MM.1S (cell line): Measurements from ENCODE around the gene LRRC15.

ENCODE experiments used
- DNase-seq: peaks from one replicate; pipeline ENCODE4 v3.0.0-alpha.2; 2015
- H2AFZ ChIP-seq: fragments of 300-600 bp; sonication (generic); 2 replicates; pipeline ENCODE4 v1.6.0; 2016; ENCODE audit warnings: antibody characterized with exemption, low read length
- H3F3A ChIP-seq: fragments of 300-600 bp; sonication (generic); 2 replicates; pipeline ENCODE4 v1.6.1; 2016; ENCODE audit warnings: mild to moderate bottlenecking, antibody characterized with exemption, low read length, moderate library complexity, mixed read lengths; ENCODE audit not compliant: insufficient read depth
- H3K27ac ChIP-seq: fragments of 300-600 bp; sonication (generic); 2 replicates; pipeline ENCODE4 v1.5.1; 2016; ENCODE audit warnings: mild to moderate bottlenecking, low read length
- H3K27me3 ChIP-seq: fragments of 300-600 bp; sonication (generic); replicated peaks from 2 replicates; pipeline ENCODE4 v1.6.0; 2016; ENCODE audit warnings: low read length; ENCODE audit not compliant: insufficient read depth
- H3K36me3 ChIP-seq: fragments of 300-600 bp; sonication (generic); replicated peaks from 2 replicates; pipeline ENCODE4 v1.6.1; 2016; ENCODE audit warnings: mild to moderate bottlenecking, low read length, mixed read lengths; ENCODE audit not compliant: insufficient read depth
- H3K4me1 ChIP-seq: fragments of 300-600 bp; sonication (generic); 2 replicates; pipeline ENCODE4 v1.6.1; 2016; ENCODE audit warnings: low read length, mixed read lengths
- H3K4me2 ChIP-seq: fragments of 300-600 bp; sonication (generic); 2 replicates; pipeline ENCODE4 v1.6.0; 2016; ENCODE audit warnings: low read depth, low read length
- H3K4me3 ChIP-seq: fragments of 300-600 bp; sonication (generic); 2 replicates; pipeline ENCODE4 v1.5.1; 2016; ENCODE audit warnings: low read length, mixed read lengths
- H3K79me2 ChIP-seq: fragments of 300-600 bp; sonication (generic); 2 replicates; pipeline ENCODE4 v1.6.1; 2016; ENCODE audit warnings: mixed run types, low read length, mixed read lengths
- H3K9ac ChIP-seq: fragments of 300-600 bp; sonication (generic); 2 replicates; pipeline ENCODE4 v1.6.1; 2016; ENCODE audit warnings: low read length, mixed read lengths
- H3K9me2 ChIP-seq: fragments of 300-600 bp; sonication (generic); replicated peaks from 2 replicates; pipeline ENCODE4 v1.6.1; 2016; ENCODE audit warnings: mild to moderate bottlenecking, low read length, mixed read lengths; ENCODE audit not compliant: insufficient read depth
- H3K9me3 ChIP-seq: fragments of 300-600 bp; sonication (generic); replicated peaks from 2 replicates; pipeline ENCODE4 v1.6.1; 2016; ENCODE audit warnings: mild to moderate bottlenecking, low read length, mixed read lengths; ENCODE audit not compliant: insufficient read depth
- H4K20me1 ChIP-seq: fragments of 300-600 bp; sonication (generic); 2 replicates; pipeline ENCODE4 v1.6.1; 2016; ENCODE audit warnings: mild to moderate bottlenecking, low read length, moderate library complexity, mixed read lengths; ENCODE audit not compliant: insufficient read depth
- CTCF ChIP-seq: fragments of 300-600 bp; sonication (generic); IDR thresholded peaks from 2 replicates; pipeline ENCODE4 v1.5.1; 2016; ENCODE audit warnings: antibody characterized with exemption, low read length, mixed read lengths
- EZH2 ChIP-seq: fragments of 300-600 bp; sonication (generic); optimal IDR thresholded peaks from 2 replicates; pipeline ENCODE3; 2017; ENCODE audit warnings: low read depth, mild to moderate bottlenecking, antibody characterized with exemption, low read length, mixed read lengths
- EZH2phosphoT487 ChIP-seq: fragments of 300-600 bp; sonication (generic); IDR thresholded peaks from 2 replicates; pipeline ENCODE4 v1.6.1; 2018; ENCODE audit warnings: antibody characterized with exemption, low read length

LRRC15 gene

GRCh38 chr3:194321693-194322640 lies 47.6 kb downstream of the LRRC15 start:
- H3K9me2 ChIP-seq, result no peaks in the 10 kb centered on the region
- no peak for DNase-seq
- no peak overlapping the region for H3K27ac ChIP-seq
- H3K4me2 ChIP-seq, result no peak overlapping the region
- no peaks in the 10 kb centered on the region for H3K9me3 ChIP-seq
- TF ChIP-seq EZH2 (no peak), EZH2phosphoT487 (no peak), CTCF (no peak)
- H3K4me1 ChIP-seq, result no peaks in the 10 kb centered on the region
- peaks cover 2% of the 10 kb centered on the region for H3F3A ChIP-seq
- no peak overlapping the region for H3K9ac ChIP-seq
- H3K27me3 ChIP-seq, result no peaks in the 10 kb centered on the region
- no peak overlapping the region for H2AFZ ChIP-seq
- H3K4me3 ChIP-seq, result no peak overlapping the region
- H4K20me1 ChIP-seq, result no peaks in the 10 kb centered on the region
- no peaks in the 10 kb centered on the region for H3K36me3 ChIP-seq
- H3K79me2 ChIP-seq, result no peaks in the 10 kb centered on the region

GRCh38 chr3:194320744-194321243 lies 48.7 kb downstream of the LRRC15 start:
- no peak for TF ChIP-seq EZH2
- no peak for TF ChIP-seq CTCF
- no peak for TF ChIP-seq EZH2phosphoT487
- Histone ChIP-seq H3K9me3 (no peaks in the 10 kb centered on the region), H3F3A (no peaks in the 10 kb centered on the region), H2AFZ (no peak overlapping the region), H3K9ac (no peak overlapping the region), H3K4me2 (no peak overlapping the region), H3K9me2 (no peaks in the 10 kb centered on the region), H4K20me1 (no peaks in the 10 kb centered on the region), H3K27ac (no peak overlapping the region), H3K27me3 (no peaks in the 10 kb centered on the region), H3K4me3 (no peak overlapping the region), H3K4me1 (no peaks in the 10 kb centered on the region), H3K36me3 (no peaks in the 10 kb centered on the region), H3K79me2 (no peaks in the 10 kb centered on the region)
- DNase-seq, result no peak

GRCh38 chr3:194320100-194320499 lies 49.4 kb downstream of the LRRC15 start:
- Histone ChIP-seq H3K27ac (no peak overlapping the region), H4K20me1 (no peaks in the 10 kb centered on the region), H3K4me3 (no peak overlapping the region), H2AFZ (no peak overlapping the region), H3K36me3 (no peaks in the 10 kb centered on the region), H3K79me2 (no peaks in the 10 kb centered on the region), H3F3A (no peaks in the 10 kb centered on the region), H3K27me3 (no peaks in the 10 kb centered on the region), H3K4me2 (no peak overlapping the region), H3K9me2 (no peaks in the 10 kb centered on the region), H3K9me3 (no peaks in the 10 kb centered on the region), H3K9ac (no peak overlapping the region), H3K4me1 (peaks cover 2% of the 10 kb centered on the region)
- DNase-seq, result no peak
- TF ChIP-seq CTCF, result no peak
- no peak for TF ChIP-seq EZH2phosphoT487
